GM21717 (cell line): ENCODE results near the gene PCDHGA10.
"Not testable (repeated sequence)": the region's sequence is repeated elsewhere in the genome, so short reads cannot be mapped to it uniquely, and the experiment has no call there.

Experiments used
- ATAC-seq: cut with Tn5 transposase; IDR thresholded peaks from one replicate; pipeline ENCODE4 v1.9.1; 2021; ENCODE audit warnings: mild to moderate bottlenecking, moderate library complexity; ENCODE audit not compliant: unreplicated experiment

PCDHGA10 gene

DNA sequence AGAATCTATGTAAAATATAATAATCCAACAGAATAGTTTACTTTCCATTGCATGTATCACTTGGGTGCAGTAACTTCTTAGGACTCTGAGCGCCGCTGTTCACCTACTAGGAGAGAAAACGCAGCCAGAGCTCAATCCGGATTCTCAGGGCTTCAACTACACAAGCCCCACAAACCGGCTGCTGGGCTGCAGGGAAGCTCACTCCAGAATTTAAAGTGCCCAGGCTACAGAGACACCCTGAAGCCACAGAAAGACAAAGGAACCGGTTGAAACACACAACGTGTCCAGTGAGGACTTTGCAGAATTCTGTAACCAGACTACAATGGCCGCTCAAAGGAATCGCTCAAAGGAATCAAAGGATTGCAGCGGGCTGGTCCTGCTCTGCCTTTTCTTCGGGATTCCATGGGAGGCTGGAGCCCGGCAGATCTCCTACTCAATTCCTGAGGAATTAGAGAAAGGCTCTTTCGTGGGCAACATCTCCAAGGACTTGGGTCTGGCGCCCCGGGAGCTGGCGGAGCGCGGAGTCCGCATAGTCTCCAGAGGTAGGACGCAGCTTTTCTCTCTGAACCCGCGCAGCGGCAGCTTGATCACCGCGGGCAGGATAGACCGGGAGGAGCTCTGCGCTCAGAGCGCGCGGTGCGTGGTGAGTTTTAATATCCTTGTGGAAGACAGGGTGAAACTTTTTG lies at the start of gene PCDHGA10:
Gene PCDHGA10 (plus strand): TSS at position 134 of the 686 bp plus-strand sequence. CDS start 189 bp downstream, at position 323.
- peak; percentile 62 for ATAC-seq

- ATAC-seq, result no peak
These were observed 48.7 kb upstream of the PCDHGA10 start, which contains the start of gene PCDHGA5 for GRCh38 chr5:141363952-141364660. Gene PCDHGA5, plus strand, starts transcription at chr5:141364162. Its CDS starts 169 bp downstream, at chr5:141364331.

- no peak for ATAC-seq
These were observed 46.5 kb upstream of the PCDHGA10 start for GRCh38 chr5:141366016-141366896.

DNA sequence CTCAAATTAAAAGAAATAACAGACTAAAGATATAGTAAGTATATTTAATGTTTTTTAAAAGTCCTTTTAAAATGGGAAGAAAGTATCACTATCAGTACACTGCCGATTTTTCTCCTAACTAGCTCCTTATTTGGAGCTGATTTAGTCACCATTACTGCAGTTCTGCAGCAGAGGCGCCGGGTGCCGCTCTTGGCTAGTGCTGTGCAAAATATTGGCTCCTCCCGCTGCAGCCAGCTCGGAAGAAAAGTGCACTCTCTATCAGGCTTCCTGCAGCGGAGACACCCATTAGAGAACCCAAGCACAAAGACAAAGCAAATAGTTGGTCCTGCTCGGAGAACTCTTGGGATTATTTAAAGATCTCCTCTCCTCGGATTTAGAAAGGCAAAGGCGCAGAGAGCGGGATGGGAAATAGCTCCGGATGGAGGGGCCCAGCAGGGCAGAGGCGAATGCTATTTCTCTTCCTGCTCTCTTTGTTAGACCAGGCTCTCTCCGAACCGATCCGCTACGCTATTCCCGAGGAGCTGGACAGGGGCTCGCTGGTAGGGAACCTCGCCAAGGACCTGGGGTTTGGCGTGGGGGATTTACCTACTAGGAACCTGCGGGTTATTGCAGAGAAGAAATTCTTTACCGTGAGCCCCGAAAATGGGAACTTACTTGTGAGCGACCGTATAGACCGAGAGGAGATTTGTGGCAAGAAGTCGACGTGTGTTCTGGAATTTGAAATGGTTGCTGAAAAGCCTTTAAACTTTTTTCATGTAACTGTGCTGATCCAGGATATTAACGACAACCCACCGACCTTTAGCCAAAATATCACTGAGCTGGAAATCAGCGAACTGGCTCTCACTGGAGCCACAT lies 42.6 kb upstream of the PCDHGA10 start, which contains the start of gene PCDHGB3:
Gene PCDHGB3 (plus strand): TSS at position 249 of the 855 bp plus-strand sequence. CDS start 153 bp downstream, at position 402.
- ATAC-seq, result peak; percentile 73

- ATAC-seq, result no peak
These were observed 41.0 kb upstream of the PCDHGA10 start for GRCh38 chr5:141371572-141372475.

DNA sequence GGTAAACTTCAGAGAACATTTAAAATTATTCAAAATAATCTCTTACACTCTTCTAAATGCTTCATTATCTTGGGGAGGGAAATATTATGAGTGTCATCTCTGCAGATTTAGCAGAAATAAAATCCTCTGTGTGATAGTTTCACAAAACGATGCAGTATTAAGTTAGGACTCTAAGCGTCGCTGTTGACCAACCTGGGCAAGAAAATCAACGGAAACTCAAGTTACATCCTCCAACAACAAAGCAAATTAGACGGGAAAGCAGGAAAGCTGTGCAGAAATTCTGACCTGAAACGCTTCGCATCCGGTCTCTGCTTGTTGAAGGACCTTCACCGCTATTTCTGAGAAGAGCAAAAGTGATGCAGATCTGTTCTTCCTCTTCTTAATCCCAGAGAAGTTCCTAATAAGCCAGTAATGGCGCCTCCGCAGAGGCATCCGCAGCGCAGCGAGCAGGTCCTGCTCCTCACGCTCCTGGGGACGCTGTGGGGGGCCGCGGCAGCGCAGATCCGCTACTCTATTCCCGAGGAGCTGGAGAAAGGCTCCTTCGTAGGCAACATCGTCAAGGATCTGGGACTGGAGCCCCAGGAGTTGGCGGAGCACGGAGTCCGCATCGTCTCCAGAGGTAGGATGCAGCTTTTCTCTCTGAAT lies 39.0 kb upstream of the PCDHGA10 start, which contains the start of gene PCDHGA6:
Gene PCDHGA6 (plus strand): TSS at position 219 of the 645 bp plus-strand sequence. CDS start 193 bp downstream, at position 412.
- ATAC-seq, result no peak

GRCh38 chr5:141374627-141375026 lies 38.2 kb upstream of the PCDHGA10 start:
- ATAC-seq, result no peak

DNA sequence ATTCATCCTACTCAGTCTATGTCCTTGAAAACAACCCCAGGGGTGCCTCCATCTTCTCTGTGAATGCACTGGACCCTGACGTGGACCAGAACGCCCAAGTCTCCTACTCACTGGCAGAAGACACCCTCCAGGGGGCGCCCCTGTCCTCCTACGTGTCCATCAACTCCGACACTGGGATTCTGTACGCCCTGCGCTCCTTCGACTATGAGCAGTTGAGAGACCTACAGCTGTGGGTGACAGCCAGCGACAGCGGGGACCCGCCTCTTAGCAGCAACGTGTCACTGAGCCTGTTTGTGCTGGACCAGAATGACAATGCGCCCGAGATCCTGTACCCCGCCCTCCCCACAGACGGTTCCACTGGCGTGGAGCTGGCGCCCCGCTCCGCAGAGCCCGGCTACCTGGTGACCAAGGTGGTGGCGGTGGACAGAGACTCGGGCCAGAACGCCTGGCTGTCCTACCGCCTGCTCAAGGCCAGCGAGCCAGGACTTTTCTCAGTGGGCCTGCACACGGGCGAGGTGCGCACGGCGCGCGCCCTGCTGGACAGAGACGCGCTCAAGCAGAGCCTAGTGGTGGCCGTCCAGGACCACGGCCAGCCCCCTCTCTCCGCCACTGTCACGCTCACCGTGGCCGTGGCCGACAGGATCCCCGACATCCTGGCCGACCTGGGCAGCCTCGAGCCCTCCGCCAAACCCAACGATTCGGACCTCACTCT lies 37.2 kb upstream of the PCDHGA10 start:
- not testable (repeated sequence) for ATAC-seq

DNA sequence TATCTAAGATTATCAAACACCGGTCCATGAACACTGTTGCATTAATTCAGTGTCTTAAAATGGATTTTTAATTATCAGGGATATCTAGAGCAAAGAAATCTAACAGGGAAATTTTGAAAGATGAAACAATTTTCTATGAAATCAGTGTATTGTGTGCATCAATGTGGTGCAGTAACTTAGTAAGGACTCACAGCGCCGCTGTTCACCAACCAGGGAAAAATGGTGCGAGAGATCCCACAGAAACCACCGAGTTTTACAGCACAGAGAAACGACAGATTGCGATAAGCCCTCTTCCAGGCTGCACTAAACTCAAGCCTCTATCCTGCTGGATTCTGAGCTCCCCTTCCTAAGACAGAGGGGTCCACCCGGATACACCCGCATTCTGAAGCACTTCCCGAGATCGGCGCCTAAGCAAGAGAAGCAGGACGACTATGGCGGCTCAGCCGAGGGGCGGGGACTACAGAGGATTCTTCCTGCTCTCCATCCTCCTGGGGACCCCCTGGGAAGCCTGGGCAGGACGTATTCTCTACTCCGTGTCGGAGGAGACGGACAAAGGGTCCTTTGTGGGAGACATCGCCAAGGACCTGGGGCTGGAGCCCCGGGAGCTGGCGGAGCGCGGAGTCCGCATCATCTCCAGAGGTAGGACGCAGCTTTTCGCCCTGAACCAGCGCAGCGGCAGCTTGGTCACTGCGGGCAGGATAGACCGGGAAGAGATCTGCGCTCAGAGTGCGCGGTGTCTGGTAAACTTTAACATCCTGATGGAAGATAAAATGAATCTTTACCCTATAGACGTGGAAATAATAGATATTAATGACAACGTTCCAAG lies 30.1 kb upstream of the PCDHGA10 start, which contains the start of gene PCDHGA7:
Gene PCDHGA7 (plus strand): TSS at position 274 of the 826 bp plus-strand sequence. CDS start 158 bp downstream, at position 432.
- no peak for ATAC-seq

DNA sequence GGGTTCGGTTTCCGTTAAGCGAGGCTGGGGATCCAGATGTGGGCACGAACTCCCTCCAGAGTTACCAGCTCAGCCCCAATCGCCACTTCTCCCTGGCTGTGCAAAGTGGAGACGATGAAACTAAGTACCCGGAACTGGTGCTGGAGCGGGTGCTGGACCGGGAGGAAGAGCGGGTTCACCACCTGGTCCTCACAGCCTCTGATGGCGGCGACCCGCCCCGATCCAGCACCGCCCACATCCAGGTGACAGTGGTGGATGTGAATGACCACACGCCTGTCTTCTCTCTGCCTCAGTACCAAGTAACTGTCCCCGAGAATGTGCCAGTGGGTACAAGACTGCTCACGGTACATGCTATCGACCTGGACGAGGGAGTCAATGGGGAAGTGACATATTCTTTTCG lies 29.4 kb upstream of the PCDHGA10 start:
- ATAC-seq, result no peak

DNA sequence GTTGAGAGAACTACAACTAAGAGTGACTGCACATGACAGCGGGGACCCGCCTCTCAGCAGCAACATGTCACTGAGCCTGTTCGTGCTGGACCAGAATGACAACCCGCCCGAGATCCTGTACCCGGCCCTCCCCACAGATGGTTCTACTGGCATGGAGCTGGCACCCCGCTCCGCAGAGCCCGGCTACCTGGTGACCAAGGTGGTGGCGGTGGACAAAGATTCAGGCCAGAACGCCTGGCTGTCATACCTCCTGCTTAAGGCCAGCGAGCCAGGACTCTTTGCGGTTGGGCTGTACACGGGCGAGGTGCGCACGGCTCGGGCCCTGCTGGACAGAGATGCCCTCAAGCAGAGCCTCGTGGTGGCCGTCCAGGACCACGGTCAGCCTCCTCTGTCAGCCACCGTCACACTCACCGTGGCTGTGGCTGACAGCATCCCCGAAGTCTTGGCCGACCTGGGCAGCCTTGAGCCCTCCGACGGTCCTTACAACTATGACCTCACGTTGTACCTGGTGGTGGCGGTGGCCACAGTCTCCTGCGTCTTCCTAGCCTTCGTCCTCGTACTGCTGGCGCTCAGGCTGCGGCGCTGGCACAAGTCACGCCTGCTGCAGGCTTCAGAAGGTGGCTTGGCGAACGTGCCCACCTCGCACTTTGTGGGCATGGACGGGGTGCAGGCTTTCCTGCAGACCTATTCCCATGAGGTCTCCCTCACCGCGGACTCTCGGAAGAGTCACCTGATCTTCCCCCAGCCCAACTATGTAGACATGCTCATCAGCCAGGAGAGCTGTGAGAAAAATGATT lies 28.1 kb upstream of the PCDHGA10 start:
- no peak for ATAC-seq

DNA sequence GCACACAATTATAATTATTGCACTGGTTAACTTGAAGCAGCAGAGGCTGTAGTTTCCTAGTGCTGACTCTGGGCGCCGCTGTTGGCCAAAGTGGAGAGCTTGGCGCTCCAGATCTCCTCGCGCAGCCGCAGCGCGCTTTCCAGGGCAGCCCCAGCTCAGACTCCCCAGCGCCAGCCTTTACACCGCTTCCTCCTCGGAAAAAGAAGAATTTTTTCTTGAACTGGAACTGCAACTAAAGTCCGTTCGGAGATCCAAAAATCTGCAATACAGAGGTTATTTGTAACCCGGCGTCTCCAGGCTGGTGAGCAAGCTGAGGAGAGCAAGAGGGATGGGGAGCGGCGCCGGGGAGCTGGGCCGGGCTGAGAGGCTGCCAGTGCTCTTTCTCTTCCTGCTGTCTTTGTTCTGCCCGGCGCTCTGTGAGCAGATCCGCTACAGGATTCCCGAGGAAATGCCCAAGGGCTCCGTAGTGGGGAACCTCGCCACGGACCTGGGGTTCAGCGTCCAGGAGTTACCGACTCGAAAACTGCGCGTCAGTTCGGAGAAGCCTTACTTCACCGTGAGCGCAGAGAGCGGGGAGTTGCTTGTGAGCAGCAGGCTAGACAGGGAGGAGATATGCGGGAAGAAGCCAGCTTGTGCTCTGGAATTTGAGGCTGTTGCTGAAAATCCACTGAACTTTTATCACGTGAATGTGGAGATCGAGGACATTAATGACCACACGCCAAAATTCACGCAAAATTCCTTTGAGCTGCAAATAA lies 25.1 kb upstream of the PCDHGA10 start, which contains the start of gene PCDHGB4:
Gene PCDHGB4 (plus strand): TSS at position 142 of the 755 bp plus-strand sequence. CDS start 187 bp downstream, at position 329.
- peak; percentile 91 for ATAC-seq

GRCh38 chr5:141388661-141389060 lies 24.1 kb upstream of the PCDHGA10 start:
- no peak for ATAC-seq

DNA sequence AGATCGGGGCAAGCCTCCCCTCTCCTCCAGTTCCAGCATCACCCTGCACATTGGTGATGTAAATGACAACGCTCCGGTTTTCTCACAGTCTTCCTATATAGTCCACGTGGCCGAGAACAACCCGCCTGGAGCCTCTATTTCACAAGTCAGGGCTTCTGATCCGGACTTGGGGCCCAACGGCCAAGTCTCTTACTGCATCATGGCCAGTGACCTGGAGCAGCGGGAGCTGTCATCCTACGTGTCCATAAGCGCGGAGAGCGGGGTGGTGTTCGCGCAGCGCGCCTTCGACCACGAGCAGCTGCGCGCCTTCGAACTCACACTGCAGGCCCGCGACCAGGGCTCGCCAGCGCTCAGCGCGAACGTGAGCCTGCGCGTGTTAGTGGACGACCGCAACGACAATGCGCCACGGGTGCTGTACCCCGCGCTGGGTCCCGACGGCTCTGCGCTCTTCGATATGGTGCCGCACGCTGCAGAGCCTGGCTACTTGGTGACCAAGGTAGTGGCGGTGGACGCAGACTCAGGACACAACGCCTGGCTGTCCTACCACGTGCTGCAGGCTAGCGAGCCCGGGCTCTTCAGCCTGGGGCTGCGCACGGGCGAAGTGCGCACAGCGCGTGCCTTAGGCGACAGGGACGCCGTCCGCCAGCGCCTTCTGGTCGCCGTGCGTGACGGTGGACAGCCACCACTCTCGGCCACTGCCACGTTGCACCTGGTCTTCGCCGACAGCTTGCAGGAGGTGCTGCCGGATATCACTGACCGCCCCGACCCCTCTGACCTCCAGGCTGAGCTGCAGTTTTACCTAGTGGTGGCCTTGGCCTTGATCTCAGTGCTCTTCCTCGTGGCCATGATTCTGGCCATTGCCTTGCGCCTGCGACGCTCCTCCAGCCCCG lies 23.4 kb upstream of the PCDHGA10 start:
- no peak for ATAC-seq
